Measurements from ENCODE around the gene C4BPB.

C4BPB gene

DNA sequence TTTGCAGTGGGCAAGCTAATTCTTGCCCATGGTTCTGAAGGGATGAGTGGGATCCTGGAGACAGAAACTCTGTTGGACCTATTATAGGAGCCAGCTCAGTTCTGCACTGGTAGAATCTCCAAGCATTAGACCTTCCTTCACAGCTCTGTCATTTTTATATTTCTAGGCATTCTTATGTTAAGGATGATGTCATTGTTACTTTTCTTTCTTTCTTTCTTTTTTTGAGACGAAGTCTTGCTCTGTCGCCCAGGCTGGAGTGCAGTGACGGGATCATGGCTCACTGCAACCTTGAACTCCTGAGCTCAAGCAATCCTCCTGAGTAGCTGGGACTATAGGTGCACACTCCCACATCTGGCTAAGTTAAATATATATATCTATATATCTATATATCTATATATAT, 28.1 kb upstream of the C4BPB start:
- no peak overlapping the region for H3K4me3 ChIP-seq (ENCODE audit: low read depth, low read length)
- TF ChIP-seq, protein P1, sequence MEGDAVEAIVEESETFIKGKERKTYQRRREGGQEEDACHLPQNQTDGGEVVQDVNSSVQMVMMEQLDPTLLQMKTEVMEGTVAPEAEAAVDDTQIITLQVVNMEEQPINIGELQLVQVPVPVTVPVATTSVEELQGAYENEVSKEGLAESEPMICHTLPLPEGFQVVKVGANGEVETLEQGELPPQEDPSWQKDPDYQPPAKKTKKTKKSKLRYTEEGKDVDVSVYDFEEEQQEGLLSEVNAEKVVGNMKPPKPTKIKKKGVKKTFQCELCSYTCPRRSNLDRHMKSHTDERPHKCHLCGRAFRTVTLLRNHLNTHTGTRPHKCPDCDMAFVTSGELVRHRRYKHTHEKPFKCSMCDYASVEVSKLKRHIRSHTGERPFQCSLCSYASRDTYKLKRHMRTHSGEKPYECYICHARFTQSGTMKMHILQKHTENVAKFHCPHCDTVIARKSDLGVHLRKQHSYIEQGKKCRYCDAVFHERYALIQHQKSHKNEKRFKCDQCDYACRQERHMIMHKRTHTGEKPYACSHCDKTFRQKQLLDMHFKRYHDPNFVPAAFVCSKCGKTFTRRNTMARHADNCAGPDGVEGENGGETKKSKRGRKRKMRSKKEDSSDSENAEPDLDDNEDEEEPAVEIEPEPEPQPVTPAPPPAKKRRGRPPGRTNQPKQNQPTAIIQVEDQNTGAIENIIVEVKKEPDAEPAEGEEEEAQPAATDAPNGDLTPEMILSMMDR (IDR thresholded peaks at IDR 0.05; ENCODE audit: low read depth, low read length, missing control alignments) = no peak
- no peak for DNase-seq (ENCODE audit: low read depth)

DNA sequence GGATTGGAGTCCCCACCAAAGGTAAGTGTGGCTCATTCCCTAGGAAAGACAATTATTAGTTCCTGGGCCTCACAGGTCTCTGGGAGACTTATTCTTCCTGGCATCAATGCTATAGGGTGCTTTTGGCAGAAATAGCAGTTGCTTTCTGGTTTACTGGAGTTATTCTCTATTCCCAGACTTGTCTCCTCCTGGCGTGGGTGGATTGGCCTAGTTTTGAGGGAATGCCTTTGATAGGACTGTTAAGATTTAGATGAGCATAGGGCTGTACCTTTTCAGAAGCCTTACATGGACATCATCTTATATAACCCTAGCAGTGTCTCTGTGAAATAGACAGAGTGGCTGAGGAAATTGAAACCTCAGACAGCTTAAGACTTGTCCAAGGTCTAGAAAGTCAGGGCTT, 26.6 kb upstream of the C4BPB start:
- no peak overlapping the region for H3K4me3 ChIP-seq (ENCODE audit: low read depth, low read length)
- no peak for DNase-seq (ENCODE audit: low read depth)
- TF ChIP-seq, protein P1 (IDR thresholded peaks at IDR 0.05; ENCODE audit: low read depth, low read length, missing control alignments) = no peak

DNA sequence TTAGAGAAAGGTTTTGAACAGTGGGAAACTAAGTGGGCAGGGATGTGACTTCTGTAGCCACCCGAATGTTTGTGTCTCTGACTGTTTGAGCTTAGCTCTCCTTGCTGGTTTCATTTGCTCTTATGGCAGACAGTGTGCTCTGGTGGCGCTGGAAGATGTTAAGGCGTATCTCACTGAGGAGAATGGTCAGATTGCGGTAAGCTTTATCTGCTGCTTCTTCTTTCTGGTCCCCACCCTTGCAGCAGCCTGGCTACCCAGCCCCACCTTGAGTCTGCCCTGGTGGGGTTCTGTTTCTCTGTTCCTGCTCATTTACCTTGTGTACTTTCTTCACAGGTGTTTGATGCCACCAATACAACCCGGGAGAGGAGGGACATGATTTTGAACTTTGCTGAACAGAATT, 25.6 kb upstream of the C4BPB start:
- H3K4me3 ChIP-seq (ENCODE audit: low read depth, low read length) = no peak overlapping the region
- TF ChIP-seq, protein P1 (IDR thresholded peaks at IDR 0.05; ENCODE audit: low read depth, low read length, missing control alignments) = no peak
- no peak for DNase-seq (ENCODE audit: low read depth)

DNA sequence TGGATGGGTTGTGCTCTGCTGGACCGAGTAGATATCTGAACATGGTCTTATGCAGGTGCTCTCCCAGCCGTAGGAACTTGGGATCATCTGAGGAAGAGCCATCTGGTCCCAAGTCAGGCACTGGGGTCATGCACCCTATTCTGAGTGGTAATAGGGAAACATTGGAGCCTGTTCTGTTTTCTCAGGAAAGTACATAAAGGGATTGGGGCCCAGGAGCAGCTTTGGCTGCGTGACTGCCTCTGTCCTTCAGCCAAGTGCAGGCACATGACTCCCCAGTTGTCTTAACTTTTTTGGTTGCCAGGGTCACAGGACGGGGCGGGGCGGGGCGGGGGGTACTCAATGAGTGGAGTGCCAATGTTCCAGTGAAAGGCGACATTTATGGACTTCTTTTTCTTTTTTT, 24.1 kb upstream of the C4BPB start:
- TF ChIP-seq, protein P1 (IDR thresholded peaks at IDR 0.05; ENCODE audit: low read depth, low read length, missing control alignments) = no peak
- H3K4me3 ChIP-seq (ENCODE audit: low read depth, low read length) = no peak overlapping the region
- DNase-seq (ENCODE audit: low read depth) = no peak

DNA sequence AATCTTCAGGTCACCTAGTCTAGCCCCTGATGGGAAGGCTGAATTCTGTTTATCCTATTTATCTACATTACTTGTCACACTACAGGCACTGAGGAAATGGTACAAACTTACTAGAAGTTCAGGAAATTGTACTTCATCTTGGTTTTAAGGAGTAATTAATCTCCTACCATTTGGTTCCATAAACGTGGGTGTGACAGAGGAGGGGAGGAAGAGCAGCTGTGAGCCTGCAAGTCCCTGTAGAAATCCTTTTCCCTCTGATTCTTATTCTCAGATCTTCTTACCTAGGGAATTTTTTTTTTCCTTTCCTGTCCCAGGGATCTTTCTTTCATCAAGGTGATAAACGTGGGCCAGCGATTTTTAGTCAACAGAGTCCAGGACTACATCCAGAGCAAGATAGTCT, 21.5 kb upstream of the C4BPB start:
- no peak for DNase-seq (ENCODE audit: low read depth)
- TF ChIP-seq, protein P1 (IDR thresholded peaks at IDR 0.05; ENCODE audit: low read depth, low read length, missing control alignments) = no peak
- no peak overlapping the region for H3K4me3 ChIP-seq (ENCODE audit: low read depth, low read length)

DNA sequence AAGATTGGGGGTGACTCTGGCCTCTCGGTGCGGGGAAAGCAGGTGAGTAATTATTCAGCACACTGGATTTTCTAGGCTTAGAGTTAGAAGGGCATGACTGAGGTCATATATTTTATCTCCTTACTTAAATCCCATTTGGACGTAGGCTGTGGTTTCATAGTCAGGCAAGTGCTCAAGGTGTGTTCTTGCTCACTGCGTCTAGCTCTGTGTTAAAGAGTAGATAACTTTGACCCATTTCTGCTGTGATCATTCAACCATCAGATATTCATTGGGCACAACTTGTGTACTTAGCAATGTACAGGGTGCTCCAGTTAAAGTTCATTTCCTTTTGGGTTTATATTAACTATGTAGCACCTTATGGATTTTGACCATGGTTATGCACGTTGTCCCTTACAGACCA, 21.0 kb upstream of the C4BPB start:
- H3K4me3 ChIP-seq (ENCODE audit: low read depth, low read length) = no peak overlapping the region
- no peak for DNase-seq (ENCODE audit: low read depth)
- TF ChIP-seq, protein P1 (IDR thresholded peaks at IDR 0.05; ENCODE audit: low read depth, low read length, missing control alignments) = no peak

DNA sequence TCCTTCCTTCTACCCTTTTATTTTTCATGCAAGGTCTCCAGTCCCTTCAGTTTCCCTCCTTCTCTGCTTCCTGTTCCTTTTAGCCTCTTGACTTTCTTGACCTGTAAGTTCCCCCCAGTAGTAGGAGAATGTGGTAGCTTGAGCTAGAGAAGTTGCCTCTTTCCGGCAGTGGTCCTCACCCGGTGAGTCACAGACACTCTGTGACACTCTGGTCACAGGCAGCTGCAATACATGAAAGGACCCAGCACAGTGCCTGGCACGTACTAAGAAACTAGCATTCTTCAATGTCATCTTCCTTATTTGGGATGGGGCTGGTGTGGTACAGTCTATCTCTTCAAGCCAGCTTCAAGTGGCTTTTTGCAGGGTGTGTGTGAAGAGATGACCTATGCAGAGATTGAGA, 19.6 kb upstream of the C4BPB start:
- DNase-seq (ENCODE audit: low read depth) = no peak
- H3K4me3 ChIP-seq (ENCODE audit: low read depth, low read length) = no peak overlapping the region
- TF ChIP-seq, protein P1 (IDR thresholded peaks at IDR 0.05; ENCODE audit: low read depth, low read length, missing control alignments) = no peak
